ENCODE results near the gene SCFD2.

Gene SCFD2

DNA sequence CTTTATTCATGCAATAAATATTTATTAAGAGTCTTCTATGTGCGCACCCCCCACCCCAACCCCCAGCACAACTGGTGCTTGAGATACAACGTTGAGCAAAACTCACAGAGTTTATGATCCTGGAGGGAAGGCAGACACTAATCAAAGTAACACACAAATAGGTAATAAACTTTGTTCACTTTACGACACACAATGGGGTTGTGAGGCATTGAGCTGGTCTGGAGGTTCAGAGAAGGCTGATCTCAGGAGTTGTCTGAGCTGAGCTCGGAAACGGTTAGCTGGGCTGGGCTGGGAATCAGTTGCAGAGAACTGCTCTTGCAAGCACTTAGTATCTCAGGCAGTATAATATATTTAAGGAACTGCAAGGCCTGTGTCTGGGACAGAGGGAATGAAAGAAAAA, 238.5 kb downstream of the SCFD2 start:
- no peaks in the 10 kb centered on the region for H3F3A ChIP-seq (ENCODE audit: insufficient read depth, low read length)
- H3K4me1 ChIP-seq (ENCODE audit: insufficient read depth, low read length, severe bottlenecking) = no peaks in the 10 kb centered on the region
- H3K36me3 ChIP-seq (ENCODE audit: insufficient read depth, low read length) = no peaks in the 10 kb centered on the region
- no peak overlapping the region for H3K4me2 ChIP-seq (ENCODE audit: low read length)
- H2AFZ ChIP-seq (ENCODE audit: low read length) = no peak overlapping the region
- H3K27me3 ChIP-seq (ENCODE audit: insufficient read depth, low read length) = no peaks in the 10 kb centered on the region
- no peaks in the 10 kb centered on the region for H4K20me1 ChIP-seq (ENCODE audit: insufficient read depth, low read length)
- H3K79me2 ChIP-seq (ENCODE audit: insufficient read depth, low read length) = no peaks in the 10 kb centered on the region
- H3K27ac ChIP-seq (ENCODE audit: low read depth, low read length, poor library complexity, severe bottlenecking) = no peak overlapping the region
- TF ChIP-seq, protein P1, sequence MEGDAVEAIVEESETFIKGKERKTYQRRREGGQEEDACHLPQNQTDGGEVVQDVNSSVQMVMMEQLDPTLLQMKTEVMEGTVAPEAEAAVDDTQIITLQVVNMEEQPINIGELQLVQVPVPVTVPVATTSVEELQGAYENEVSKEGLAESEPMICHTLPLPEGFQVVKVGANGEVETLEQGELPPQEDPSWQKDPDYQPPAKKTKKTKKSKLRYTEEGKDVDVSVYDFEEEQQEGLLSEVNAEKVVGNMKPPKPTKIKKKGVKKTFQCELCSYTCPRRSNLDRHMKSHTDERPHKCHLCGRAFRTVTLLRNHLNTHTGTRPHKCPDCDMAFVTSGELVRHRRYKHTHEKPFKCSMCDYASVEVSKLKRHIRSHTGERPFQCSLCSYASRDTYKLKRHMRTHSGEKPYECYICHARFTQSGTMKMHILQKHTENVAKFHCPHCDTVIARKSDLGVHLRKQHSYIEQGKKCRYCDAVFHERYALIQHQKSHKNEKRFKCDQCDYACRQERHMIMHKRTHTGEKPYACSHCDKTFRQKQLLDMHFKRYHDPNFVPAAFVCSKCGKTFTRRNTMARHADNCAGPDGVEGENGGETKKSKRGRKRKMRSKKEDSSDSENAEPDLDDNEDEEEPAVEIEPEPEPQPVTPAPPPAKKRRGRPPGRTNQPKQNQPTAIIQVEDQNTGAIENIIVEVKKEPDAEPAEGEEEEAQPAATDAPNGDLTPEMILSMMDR (IDR thresholded peaks at IDR 0.05; ENCODE audit: low read length) = no peak
- TF ChIP-seq EZH2 (IDR thresholded peaks at IDR 0.05; ENCODE audit: borderline replicate concordance, low read length) = no peak
- no peak overlapping the region for H3K4me3 ChIP-seq (ENCODE audit: low read depth, low read length, poor library complexity, severe bottlenecking)
- H3K9me2 ChIP-seq (ENCODE audit: low read depth, low read length) = no peaks in the 10 kb centered on the region
- H3K9me3 ChIP-seq (ENCODE audit: low read length) = no peaks in the 10 kb centered on the region
- H3K9ac ChIP-seq (ENCODE audit: low read length) = no peak overlapping the region

DNA sequence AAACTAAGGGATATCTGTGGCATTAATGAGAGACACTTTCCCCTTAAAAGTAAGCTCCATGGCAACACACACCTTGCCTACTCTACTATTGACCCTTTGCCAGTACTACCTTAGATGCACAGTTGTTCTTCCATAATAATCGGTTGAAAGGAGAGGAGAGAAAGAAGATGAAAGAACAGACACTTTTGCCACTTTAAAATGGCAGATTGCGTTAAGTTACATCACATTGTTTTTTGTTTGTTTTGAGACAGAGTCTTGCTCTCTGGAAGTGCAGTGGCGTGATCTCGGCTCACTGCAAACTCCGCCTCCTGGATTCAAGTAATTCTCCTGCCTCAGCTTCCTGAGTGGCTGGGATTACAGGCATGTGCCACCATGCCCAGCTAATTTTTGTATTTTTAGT, 239.8 kb downstream of the SCFD2 start:
- no peaks in the 10 kb centered on the region for H3K27me3 ChIP-seq (ENCODE audit: insufficient read depth, low read length)
- no peak overlapping the region for H2AFZ ChIP-seq (ENCODE audit: low read length)
- H4K20me1 ChIP-seq (ENCODE audit: insufficient read depth, low read length) = no peaks in the 10 kb centered on the region
- no peak overlapping the region for H3K4me2 ChIP-seq (ENCODE audit: low read length)
- H3K4me3 ChIP-seq (ENCODE audit: low read depth, low read length, poor library complexity, severe bottlenecking) = no peak overlapping the region
- no peaks in the 10 kb centered on the region for H3K9me3 ChIP-seq (ENCODE audit: low read length)
- no peak for TF ChIP-seq EZH2 (IDR thresholded peaks at IDR 0.05; ENCODE audit: borderline replicate concordance, low read length)
- TF ChIP-seq, protein P1 (IDR thresholded peaks at IDR 0.05; ENCODE audit: low read length) = no peak
- H3F3A ChIP-seq (ENCODE audit: insufficient read depth, low read length) = no peaks in the 10 kb centered on the region
- no peaks in the 10 kb centered on the region for H3K79me2 ChIP-seq (ENCODE audit: insufficient read depth, low read length)
- no peaks in the 10 kb centered on the region for H3K4me1 ChIP-seq (ENCODE audit: insufficient read depth, low read length, severe bottlenecking)
- no peaks in the 10 kb centered on the region for H3K36me3 ChIP-seq (ENCODE audit: insufficient read depth, low read length)
- no peaks in the 10 kb centered on the region for H3K9me2 ChIP-seq (ENCODE audit: low read depth, low read length)
- H3K27ac ChIP-seq (ENCODE audit: low read depth, low read length, poor library complexity, severe bottlenecking) = no peak overlapping the region
- H3K9ac ChIP-seq (ENCODE audit: low read length) = no peak overlapping the region

- Histone ChIP-seq H3K4me3 (ENCODE audit: low read depth, low read length, poor library complexity, severe bottlenecking) (no peak overlapping the region), H3K9ac (ENCODE audit: low read length) (no peak overlapping the region), H3K79me2 (ENCODE audit: insufficient read depth, low read length) (no peaks in the 10 kb centered on the region), H4K20me1 (ENCODE audit: insufficient read depth, low read length) (no peaks in the 10 kb centered on the region), H3F3A (ENCODE audit: insufficient read depth, low read length) (0 out of 2 replicates have a peak, but pooled peaks cover 3% of the 10 kb centered on the region), H3K9me2 (ENCODE audit: low read depth, low read length) (no peaks in the 10 kb centered on the region), H3K4me2 (ENCODE audit: low read length) (no peak overlapping the region), H3K4me1 (ENCODE audit: insufficient read depth, low read length, severe bottlenecking) (no peaks in the 10 kb centered on the region), H3K27me3 (ENCODE audit: insufficient read depth, low read length) (no peaks in the 10 kb centered on the region), H3K9me3 (ENCODE audit: low read length) (no peaks in the 10 kb centered on the region), H2AFZ (ENCODE audit: low read length) (no peak overlapping the region), H3K27ac (ENCODE audit: low read depth, low read length, poor library complexity, severe bottlenecking) (no peak overlapping the region), H3K36me3 (ENCODE audit: insufficient read depth, low read length) (no peaks in the 10 kb centered on the region)
- TF ChIP-seq EZH2 (IDR thresholded peaks at IDR 0.05; ENCODE audit: borderline replicate concordance, low read length) = no peak
- TF ChIP-seq, protein P1 (IDR thresholded peaks at IDR 0.05; ENCODE audit: low read length) = no peak
These were observed 242.0 kb downstream of the SCFD2 start for GRCh38 chr4:53123819-53124218.
